GM23338 (cell line): Measurements from ENCODE around the gene TBCC. TPM values are rescaled to one million over a fixed set of nuclear protein-coding genes. Genes with fewer than 3 reads are reported as not detected.

Experiments
- ATAC-seq: fragments of 200-7000 bp; cut with Tn5 transposase; 3 replicates; pipeline ENCODE4 v1.9.1; 2020
- DNase-seq: peaks from one replicate; pipeline ENCODE4 v3.0.0-alpha.2; 2015; ENCODE audit warnings: low spot score
- H2AFZ ChIP-seq: fragments of 200-600 bp; sonication (generic); 2 replicates; pipeline ENCODE4 v1.8.0; 2016; ENCODE audit warnings: antibody characterized with exemption, mild to moderate bottlenecking, moderate library complexity
- H3F3A ChIP-seq: fragments of 200-600 bp; sonication (generic); replicated peaks from 2 replicates; pipeline ENCODE4 v1.8.0; 2017; ENCODE audit warnings: antibody characterized with exemption, mixed run types, low read depth
- H3K27ac ChIP-seq: fragments of 200-600 bp; sonication (generic); 2 replicates; pipeline ENCODE4 v1.6.1; 2016; ENCODE audit warnings: low read depth
- H3K27me3 ChIP-seq: fragments of 200-600 bp; sonication (generic); 2 replicates; pipeline ENCODE4 v1.8.0; 2016; ENCODE audit warnings: mild to moderate bottlenecking, mixed run types, moderate library complexity; ENCODE audit not compliant: insufficient read depth
- H3K36me3 ChIP-seq: fragments of 200-600 bp; sonication (generic); 2 replicates; pipeline ENCODE4 v1.8.0; 2016; ENCODE audit warnings: mild to moderate bottlenecking; ENCODE audit not compliant: insufficient read depth
- H3K4me1 ChIP-seq: fragments of 200-600 bp; sonication (generic); 2 replicates; pipeline ENCODE4 v1.8.0; 2016; ENCODE audit warnings: mild to moderate bottlenecking, moderate library complexity; ENCODE audit not compliant: insufficient read depth
- H3K4me2 ChIP-seq: fragments of 200-600 bp; sonication (generic); 2 replicates; pipeline ENCODE4 v1.7.1; 2017; ENCODE audit warnings: mixed run types
- H3K4me3 ChIP-seq: fragments of 200-600 bp; sonication (generic); 2 replicates; pipeline ENCODE4 v1.6.1; 2016; ENCODE audit warnings: mixed run types
- H3K79me2 ChIP-seq: fragments of 200-600 bp; sonication (generic); replicated peaks from 2 replicates; pipeline ENCODE4 v1.8.0; 2017; ENCODE audit warnings: mild to moderate bottlenecking; ENCODE audit not compliant: insufficient read depth
- H3K9me2 ChIP-seq: fragments of 200-600 bp; sonication (generic); 2 replicates; pipeline ENCODE4 v1.8.0; 2017; ENCODE audit not compliant: insufficient read depth
- H4K20me1 ChIP-seq: fragments of 200-600 bp; sonication (generic); replicated peaks from 2 replicates; pipeline ENCODE4 v1.8.0; 2017; ENCODE audit warnings: mild to moderate bottlenecking; ENCODE audit not compliant: insufficient read depth
- H3K27ac Mint-ChIP-seq: 2 replicates; pipeline ENCODE4 v1.8.0; 2020; ENCODE audit warnings: inconsistent platforms, mild to moderate bottlenecking, moderate library complexity, mixed read lengths
- H3K27me3 Mint-ChIP-seq: 3 replicates; pipeline ENCODE4 v1.8.0; 2022; ENCODE audit warnings: low read depth, mild to moderate bottlenecking, moderate library complexity, mixed read lengths, inconsistent platforms; ENCODE audit not compliant: insufficient read depth, poor library complexity
- H3K36me3 Mint-ChIP-seq: 3 replicates; pipeline ENCODE4 v1.8.0; 2021; ENCODE audit warnings: low read depth, mild to moderate bottlenecking, inconsistent platforms, moderate library complexity, mixed read lengths
- H3K4me1 Mint-ChIP-seq: 3 replicates; pipeline ENCODE4 v1.8.0; 2020; ENCODE audit warnings: mild to moderate bottlenecking, inconsistent platforms, mixed read lengths
- H3K4me3 Mint-ChIP-seq: 3 replicates; pipeline ENCODE4 v1.8.0; 2021; ENCODE audit warnings: moderate library complexity, mild to moderate bottlenecking, inconsistent platforms, mixed read lengths
- H3K9me3 Mint-ChIP-seq: 3 replicates; pipeline ENCODE4 v1.8.0; 2020; ENCODE audit warnings: moderate library complexity, mild to moderate bottlenecking, inconsistent platforms, mixed read lengths
- CTCF ChIP-seq, 2 experiments: fragments of 200-600 bp in 1 of 2; sonication (generic) in 1 of 2; conservative IDR thresholded peaks; 2 replicates each; pipeline versions ENCODE4 v1.5.1 to v1.6.1; 2016 to 2017; ENCODE audit warnings: antibody characterized with exemption in 2 of 2, low read depth in 2 of 2, mild to moderate bottlenecking in 2 of 2, moderate library complexity in 1 of 2
- JUNB ChIP-seq: IDR thresholded peaks from one replicate; pipeline ENCODE4 v1.6.1; 2016; ENCODE audit warnings: antibody characterized with exemption; ENCODE audit not compliant: unreplicated experiment
- NANOG ChIP-seq: IDR thresholded peaks from 2 replicates; pipeline ENCODE4 v1.6.1; 2016; ENCODE audit warnings: antibody characterized with exemption, borderline replicate concordance
- POLR2AphosphoS5 ChIP-seq: IDR thresholded peaks from 2 replicates; pipeline ENCODE4 v1.6.1; 2016; ENCODE audit warnings: antibody characterized with exemption, low read depth
- STAT1 ChIP-seq: IDR thresholded peaks from one replicate; pipeline ENCODE4 v1.6.1; 2016; ENCODE audit warnings: antibody characterized with exemption; ENCODE audit not compliant: unreplicated experiment
- ZNF114 ChIP-seq: fragments of 250-450 bp; sonication (Bioruptor Pico); IDR thresholded peaks from 2 replicates; pipeline ENCODE4 v1.5.0; 2020; ENCODE audit warnings: mild to moderate bottlenecking, moderate library complexity
- ZNF331 ChIP-seq: fragments of 250-450 bp; sonication (Bioruptor Pico); IDR thresholded peaks from 2 replicates; pipeline ENCODE4 v1.5.0; 2020; ENCODE audit warnings: low read depth, mild to moderate bottlenecking, moderate library complexity
- ZNF462 ChIP-seq: fragments of 250-450 bp; sonication (Bioruptor Pico); IDR thresholded peaks from 2 replicates; pipeline ENCODE4 v1.5.0; 2020; ENCODE audit warnings: mild to moderate bottlenecking, moderate library complexity
- polyA plus RNA-seq: library from polyadenylated mRNA; unstranded; fragments of >200 nt; fragmentation: Nextera tagmentation; extraction: Ambion mirVana; gene quantifications from 2 replicates; pipeline ENCODE4 v1.2.1, GENCODE V29; 2016
- total RNA-seq: library from RNA; depleted of rRNA; stranded (reverse); fragments of >200 nt; shearing (Covaris generic); gene quantifications from 2 replicates; pipeline ENCODE4 v1.2.3, GENCODE V29; 2014

TBCC gene
- total and polyA plus RNA-seq, 2 experiments from 2014 or later: 45.0 to 48.3 TPM

- no peaks in the 10 kb centered on the region for H3K79me2 ChIP-seq
- peak; percentile 55 for DNase-seq
- 0 out of 3 replicates have a peak, but pooled peaks cover 4% of the 10 kb centered on the region for H3K36me3 Mint-ChIP-seq
- no peak overlapping the region for H3K27ac Mint-ChIP-seq
- H3K27me3 ChIP-seq: no peaks in the 10 kb centered on the region
- H3K9me2 ChIP-seq: no peaks in the 10 kb centered on the region
- no peak overlapping the region for H3K4me2 ChIP-seq
- no peak overlapping the region for H3K27ac ChIP-seq
- no peaks in the 10 kb centered on the region for H3K4me1 Mint-ChIP-seq
- H3K4me3 ChIP-seq: no peak overlapping the region
- no peak overlapping the region for H2AFZ ChIP-seq
- peak; percentile 74 for ATAC-seq
- no peak overlapping the region for H3K4me3 Mint-ChIP-seq
- H3K27me3 Mint-ChIP-seq: peaks cover 10% of the 10 kb centered on the region
- TF ChIP-seq JUNB: no peak
- no peak for TF ChIP-seq ZNF331 (CRISPR knock-in tag)
- H3K36me3 ChIP-seq: peaks cover 2% of the 10 kb centered on the region; the same call in 1 of the 2 replicates
- H3K9me3 Mint-ChIP-seq: no peaks in the 10 kb centered on the region
- H3F3A ChIP-seq: no peaks in the 10 kb centered on the region
- H4K20me1 ChIP-seq: no peaks in the 10 kb centered on the region
- no peaks in the 10 kb centered on the region for H3K4me1 ChIP-seq
Measured at GRCh38 chr6:42698217-42698616, 47.7 kb downstream of the TBCC start.

- Mint-ChIP-seq H3K9me3 (no peaks in the 10 kb centered on the region), H3K27ac (no peak overlapping the region), H3K4me1 (no peaks in the 10 kb centered on the region)
Measured at GRCh38 chr6:42697268-42697655, 48.6 kb downstream of the TBCC start.

More at GRCh38 chr6:42697268-42697655, 48.6 kb downstream of the TBCC start:
- no peak for TF ChIP-seq STAT1
- no peak for TF ChIP-seq ZNF331 (CRISPR knock-in tag)
- TF ChIP-seq POLR2AphosphoS5: no peak
- no peak for TF ChIP-seq JUNB
- no peak for TF ChIP-seq NANOG
- no peak for TF ChIP-seq CTCF (conservative IDR thresholded peaks at IDR 0.05; ENCODE audit: low read depth in 2 of 2)
- no peak for TF ChIP-seq ZNF114 (CRISPR knock-in tag)
- no peak for TF ChIP-seq ZNF462
- Mint-ChIP-seq H3K4me3 (no peak overlapping the region), H3K36me3 (peaks cover 12% of the 10 kb centered on the region; the same call in 1 of the 3 replicates), H3K27me3 (peaks cover 10% of the 10 kb centered on the region)
- no peaks in the 10 kb centered on the region for H3K4me1 ChIP-seq
- H3K27me3 ChIP-seq: no peaks in the 10 kb centered on the region
- H3F3A ChIP-seq: no peaks in the 10 kb centered on the region
- H4K20me1 ChIP-seq: no peaks in the 10 kb centered on the region
- no peak overlapping the region for H2AFZ ChIP-seq
- peaks cover 9% of the 10 kb centered on the region; the same call in 1 of the 2 replicates for H3K36me3 ChIP-seq
- ATAC-seq: no peak
- no peak overlapping the region for H3K4me2 ChIP-seq
- H3K9me2 ChIP-seq: no peaks in the 10 kb centered on the region
- H3K4me3 ChIP-seq: no peak overlapping the region
- no peaks in the 10 kb centered on the region for H3K79me2 ChIP-seq
- H3K27ac ChIP-seq: no peak overlapping the region
- no peak for DNase-seq
